GM19372 (cell line): ENCODE data around the gene AMER3.

ENCODE experiments used
- ATAC-seq: cut with Tn5 transposase; IDR thresholded peaks from one replicate; pipeline ENCODE4 v1.9.1; 2021; ENCODE audit warnings: mild to moderate bottlenecking, low read depth, moderate library complexity; ENCODE audit not compliant: unreplicated experiment

AMER3 gene

DNA sequence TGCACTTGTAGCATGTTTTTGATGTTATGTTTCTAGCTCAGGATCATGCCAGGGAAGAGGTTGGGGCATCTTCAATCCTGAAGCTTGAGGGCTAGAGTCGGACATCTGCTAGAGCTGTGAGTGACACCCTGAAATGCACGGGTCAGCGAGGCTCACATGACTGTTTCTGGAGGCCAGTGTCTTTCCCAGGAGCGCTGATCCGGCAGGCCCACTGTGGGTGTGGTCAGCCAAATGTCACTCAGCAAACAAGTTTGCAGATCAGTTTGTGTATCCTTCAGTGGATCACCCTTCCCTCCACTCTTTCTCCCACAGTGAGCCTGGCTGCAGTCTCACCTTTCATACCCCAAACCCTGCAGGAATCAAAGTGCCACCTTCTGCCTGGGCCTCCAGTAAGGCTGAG is 58.4 kb downstream of the AMER3 start:
- ATAC-seq: no peak

- ATAC-seq: no peak
Measured at GRCh38 chr2:130814931-130815680, 59.8 kb downstream of the AMER3 start.
